ENCODE results near the gene MARCHF5.

GRCh38 chr10:92354587-92354986, 63.6 kb downstream of the MARCHF5 start:
- no peak for TF ChIP-seq CTCF (IDR thresholded peaks at IDR 0.05; ENCODE audit: low read length)
- TF ChIP-seq EZH2 (optimal IDR thresholded peaks at IDR 0.05; ENCODE audit: low read depth, low read length): no peak
- TF ChIP-seq EZH2phosphoT487 (IDR thresholded peaks at IDR 0.05; ENCODE audit: low read length): no peak
